GM12864 (cell line): ENCODE measurements around the gene PPM1H.

Experiments used
- DNase-seq: peaks from one replicate; pipeline ENCODE4 v3.0.0-alpha.2; 2011; ENCODE audit warnings: low read depth
- H3K4me3 ChIP-seq: 2 replicates; pipeline ENCODE4 v1.5.1; 2011; ENCODE audit warnings: mild to moderate bottlenecking, low read depth, low read length, control low read depth
- TF ChIP-seq, protein P1 (sequence below): IDR thresholded peaks from 2 replicates; pipeline ENCODE4 v1.5.1; 2011; ENCODE audit warnings: low read depth, mild to moderate bottlenecking, moderate library complexity, low read length, control low read depth, inconsistent platforms; ENCODE audit errors: missing control alignments

PPM1H gene

DNA sequence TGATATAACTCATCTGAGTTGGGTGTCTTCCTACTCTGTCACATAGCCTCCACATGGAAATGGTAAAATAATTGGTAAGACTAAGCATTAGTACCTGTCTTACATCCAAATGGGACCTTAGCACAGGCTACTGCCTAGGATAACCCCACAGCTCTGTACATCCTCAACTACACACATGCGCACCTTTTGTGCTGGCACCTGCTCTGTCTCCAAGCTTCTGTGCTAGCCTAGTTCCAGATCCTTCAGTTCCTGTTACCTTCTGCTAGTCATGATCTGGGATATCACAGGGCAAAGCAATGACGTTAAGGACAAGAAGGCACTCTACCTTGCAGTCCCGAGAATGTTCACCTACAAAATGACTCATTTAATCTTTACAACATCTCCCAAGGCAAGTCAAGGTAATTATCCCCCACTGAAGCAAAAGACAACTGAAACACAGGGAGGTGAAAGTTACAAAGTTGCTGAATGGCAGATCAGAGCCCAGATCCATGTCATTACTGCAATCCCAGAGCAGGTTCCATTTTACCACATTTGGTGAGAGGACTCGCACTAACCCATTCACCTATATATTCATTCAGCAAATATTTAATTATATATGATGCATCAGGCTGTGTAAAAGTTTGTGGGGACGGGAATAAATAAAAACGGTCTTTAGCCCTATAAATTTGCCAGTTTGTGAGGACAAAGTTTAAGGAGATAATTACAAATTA, 61.7 kb downstream of the PPM1H start:
- TF ChIP-seq, protein P1, sequence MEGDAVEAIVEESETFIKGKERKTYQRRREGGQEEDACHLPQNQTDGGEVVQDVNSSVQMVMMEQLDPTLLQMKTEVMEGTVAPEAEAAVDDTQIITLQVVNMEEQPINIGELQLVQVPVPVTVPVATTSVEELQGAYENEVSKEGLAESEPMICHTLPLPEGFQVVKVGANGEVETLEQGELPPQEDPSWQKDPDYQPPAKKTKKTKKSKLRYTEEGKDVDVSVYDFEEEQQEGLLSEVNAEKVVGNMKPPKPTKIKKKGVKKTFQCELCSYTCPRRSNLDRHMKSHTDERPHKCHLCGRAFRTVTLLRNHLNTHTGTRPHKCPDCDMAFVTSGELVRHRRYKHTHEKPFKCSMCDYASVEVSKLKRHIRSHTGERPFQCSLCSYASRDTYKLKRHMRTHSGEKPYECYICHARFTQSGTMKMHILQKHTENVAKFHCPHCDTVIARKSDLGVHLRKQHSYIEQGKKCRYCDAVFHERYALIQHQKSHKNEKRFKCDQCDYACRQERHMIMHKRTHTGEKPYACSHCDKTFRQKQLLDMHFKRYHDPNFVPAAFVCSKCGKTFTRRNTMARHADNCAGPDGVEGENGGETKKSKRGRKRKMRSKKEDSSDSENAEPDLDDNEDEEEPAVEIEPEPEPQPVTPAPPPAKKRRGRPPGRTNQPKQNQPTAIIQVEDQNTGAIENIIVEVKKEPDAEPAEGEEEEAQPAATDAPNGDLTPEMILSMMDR = no peak
- no peak for DNase-seq
- H3K4me3 ChIP-seq = no peak overlapping the region

DNA sequence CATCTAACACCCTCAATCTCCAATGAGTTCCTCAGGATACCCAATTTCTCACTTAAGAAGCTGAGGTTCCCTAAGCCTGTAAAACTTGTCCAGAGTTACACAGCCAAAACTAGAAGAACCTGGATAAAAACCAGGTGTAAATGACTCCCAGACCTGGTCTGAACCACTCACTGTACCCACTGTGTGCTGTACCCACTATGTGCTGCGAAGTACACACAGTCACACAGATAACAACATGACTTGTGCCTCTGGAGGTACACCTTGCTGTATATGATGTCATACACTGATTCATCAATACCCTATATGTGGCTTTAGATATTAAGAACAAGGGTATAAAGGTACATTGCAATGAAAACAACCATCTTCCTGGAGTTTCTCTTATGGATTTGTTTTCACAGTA, 66.1 kb downstream of the PPM1H start:
- DNase-seq = no peak

DNA sequence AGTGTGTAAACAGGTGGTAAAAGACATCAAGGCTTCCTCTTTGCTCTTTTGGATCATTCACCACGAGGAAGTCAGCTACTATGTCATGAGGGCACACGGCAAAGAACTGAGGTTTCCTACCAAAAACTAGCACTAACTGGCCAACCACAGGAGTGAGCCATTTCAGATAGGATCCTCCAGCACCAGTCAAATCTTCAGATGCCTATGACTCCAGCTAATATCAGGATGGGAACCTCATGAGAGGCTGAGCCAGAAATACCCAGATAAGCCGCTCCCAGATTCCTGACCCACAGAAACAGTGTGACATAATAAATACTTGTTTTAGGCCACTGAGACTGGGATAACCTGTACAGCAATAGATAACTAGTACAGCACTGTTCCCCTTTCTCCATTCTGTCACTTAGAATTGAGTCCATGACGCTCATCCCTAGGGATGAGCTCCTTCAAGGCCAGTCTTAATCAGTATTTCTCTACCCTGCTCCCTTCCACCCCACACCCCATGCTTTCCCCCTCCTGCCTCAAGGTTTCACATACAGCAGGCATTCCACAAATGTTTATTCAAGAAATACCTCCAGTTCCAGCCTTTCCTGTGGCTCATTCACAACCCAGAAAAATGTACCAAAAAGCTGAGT, 68.4 kb downstream of the PPM1H start:
- H3K4me3 ChIP-seq = no peak overlapping the region
- TF ChIP-seq, protein P1 = no peak
- no peak for DNase-seq

More for the DNA sequence above, 66.1 kb downstream of the PPM1H start:
- H3K4me3 ChIP-seq = no peak overlapping the region
- TF ChIP-seq, protein P1 = no peak

DNA sequence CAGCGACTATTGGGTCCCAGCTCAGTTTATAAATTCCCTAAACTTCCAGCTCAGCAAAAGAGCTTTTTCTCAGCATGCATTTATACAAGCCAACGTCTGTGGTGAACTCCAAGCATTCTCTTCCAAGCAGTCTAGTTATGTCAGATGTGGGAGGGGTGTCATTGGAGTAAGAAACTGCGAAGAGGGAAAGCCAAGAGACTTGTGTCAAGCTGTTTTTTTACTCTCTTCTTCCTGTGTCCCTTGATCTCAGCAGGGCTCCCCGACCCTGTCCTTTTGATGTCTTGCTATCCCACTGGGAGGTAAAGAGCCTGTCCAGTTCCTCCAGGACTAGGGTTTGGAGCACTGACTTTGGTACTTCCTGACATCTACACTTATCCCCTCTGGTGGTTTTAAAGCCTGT, 69.0 kb downstream of the PPM1H start:
- TF ChIP-seq, protein P1 = no peak
- no peak overlapping the region for H3K4me3 ChIP-seq
- no peak for DNase-seq

DNA sequence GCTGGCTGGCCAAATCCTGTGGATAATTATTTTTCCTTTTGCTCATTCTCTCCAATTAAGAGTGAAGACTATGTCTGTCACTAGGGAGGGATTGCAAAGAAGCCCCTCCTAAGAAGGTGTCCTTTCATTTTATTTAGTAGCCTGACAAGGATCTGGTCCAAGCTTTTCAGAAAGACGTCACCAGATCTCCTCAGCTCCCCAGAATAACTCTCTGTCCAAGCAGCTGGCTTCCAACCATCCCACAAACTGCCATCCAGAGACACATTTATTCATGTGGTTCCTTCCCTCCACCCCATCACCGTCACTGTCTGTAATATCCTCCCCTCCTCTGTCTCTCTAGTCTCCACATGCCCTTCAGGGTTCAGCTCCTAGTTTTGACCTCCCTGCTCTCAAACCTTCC, 69.9 kb downstream of the PPM1H start:
- no peak for DNase-seq
- H3K4me3 ChIP-seq = no peak overlapping the region
- TF ChIP-seq, protein P1 = no peak

DNA sequence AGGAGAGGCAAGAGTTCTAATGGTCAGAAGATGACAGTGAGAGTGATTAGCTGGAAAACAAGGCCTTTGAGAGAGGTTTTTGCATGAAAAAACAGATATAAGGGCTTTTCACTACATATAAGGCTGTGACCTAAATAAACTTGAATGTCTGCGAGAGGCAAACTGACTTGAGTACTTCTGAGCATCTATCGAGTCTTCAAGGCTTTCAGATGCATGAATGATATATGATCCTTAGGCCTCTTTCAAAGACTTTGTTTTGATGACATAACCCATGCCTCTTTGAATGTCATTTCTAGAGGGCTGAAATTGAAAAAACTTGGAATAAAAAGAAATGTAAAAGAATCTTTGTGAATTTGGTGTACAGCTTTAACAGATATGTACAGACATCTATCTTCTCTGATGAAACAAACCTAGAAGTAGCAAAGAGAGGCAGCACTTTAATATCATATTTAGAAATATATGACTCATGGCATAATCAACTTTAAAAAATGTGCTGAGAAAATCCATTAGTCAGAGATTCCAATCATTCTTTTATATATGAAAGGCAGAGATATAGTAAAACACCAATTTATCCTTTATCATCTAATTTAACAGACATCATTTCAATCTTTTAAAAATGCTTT, 72.6 kb downstream of the PPM1H start:
- no peak for DNase-seq
- TF ChIP-seq, protein P1 = no peak

More for the DNA sequence above, 72.6 kb downstream of the PPM1H start:
- H3K4me3 ChIP-seq = no peak overlapping the region
